Measurements from ENCODE around the gene LYSMD3. TPM values are rescaled to one million over a fixed set of nuclear protein-coding genes. Genes with fewer than 3 reads are reported as not detected.

LYSMD3 gene
- total and polyA plus RNA-seq, 8 donors: 3.9 to 27.0 (median 7.8) TPM

DNA sequence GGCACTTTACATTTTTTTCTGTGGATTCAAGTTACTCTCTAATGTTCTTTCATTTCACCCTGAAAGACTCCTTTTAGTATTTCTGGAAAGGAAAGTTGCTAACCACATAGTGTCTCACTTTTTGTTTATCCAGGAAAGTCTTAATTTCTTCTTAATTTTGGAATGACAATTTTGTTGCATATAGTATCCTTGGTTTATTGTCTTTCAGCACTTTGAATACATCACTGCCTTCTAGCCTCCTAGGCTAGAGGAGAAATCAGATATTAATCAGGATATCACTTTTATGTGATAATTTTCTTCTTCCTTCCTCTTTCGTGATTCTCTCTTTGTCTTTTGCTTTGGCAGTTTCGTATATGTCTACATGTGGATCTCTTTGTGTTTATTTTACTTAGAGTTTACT lies 40.6 kb upstream of the LYSMD3 start:
- no peak overlapping the region for H3K27ac ChIP-seq
- H3K9me3 ChIP-seq: no peaks in the 10 kb centered on the region
- intact Hi-C loops (cut with DNase I; ENCODE audit: low total_unique reads): no loop called here
- H3K36me3 ChIP-seq: no peaks in the 10 kb centered on the region
- TF ChIP-seq POLR2A (IDR thresholded peaks at IDR 0.05) (no peak), POLR2AphosphoS5 (IDR thresholded peaks at IDR 0.05) (no peak)
- H3K4me1 ChIP-seq: no peaks in the 10 kb centered on the region
- 62 to 78% (median 75%) methylated on average over 2 of the region's 2 CpGs for WGBS, 5 donors
- H3K27me3 ChIP-seq: no peaks in the 10 kb centered on the region
- no peak for DNase-seq
- H3K4me3 ChIP-seq: no peak overlapping the region

- H3K4me1 ChIP-seq: no peaks in the 10 kb centered on the region
- no peaks in the 10 kb centered on the region for H3K36me3 ChIP-seq
- intact Hi-C loops (cut with DNase I; ENCODE audit: low total_unique reads): no loop called here
- no peaks in the 10 kb centered on the region for H3K27me3 ChIP-seq
- DNase-seq: no peak
- no peaks in the 10 kb centered on the region for H3K9me3 ChIP-seq
- no peak overlapping the region for H3K27ac ChIP-seq
- WGBS, 5 donors: 74 to 94% (median 80%) methylated on average over 1 of the region's 1 CpG
- TF ChIP-seq, protein P1, sequence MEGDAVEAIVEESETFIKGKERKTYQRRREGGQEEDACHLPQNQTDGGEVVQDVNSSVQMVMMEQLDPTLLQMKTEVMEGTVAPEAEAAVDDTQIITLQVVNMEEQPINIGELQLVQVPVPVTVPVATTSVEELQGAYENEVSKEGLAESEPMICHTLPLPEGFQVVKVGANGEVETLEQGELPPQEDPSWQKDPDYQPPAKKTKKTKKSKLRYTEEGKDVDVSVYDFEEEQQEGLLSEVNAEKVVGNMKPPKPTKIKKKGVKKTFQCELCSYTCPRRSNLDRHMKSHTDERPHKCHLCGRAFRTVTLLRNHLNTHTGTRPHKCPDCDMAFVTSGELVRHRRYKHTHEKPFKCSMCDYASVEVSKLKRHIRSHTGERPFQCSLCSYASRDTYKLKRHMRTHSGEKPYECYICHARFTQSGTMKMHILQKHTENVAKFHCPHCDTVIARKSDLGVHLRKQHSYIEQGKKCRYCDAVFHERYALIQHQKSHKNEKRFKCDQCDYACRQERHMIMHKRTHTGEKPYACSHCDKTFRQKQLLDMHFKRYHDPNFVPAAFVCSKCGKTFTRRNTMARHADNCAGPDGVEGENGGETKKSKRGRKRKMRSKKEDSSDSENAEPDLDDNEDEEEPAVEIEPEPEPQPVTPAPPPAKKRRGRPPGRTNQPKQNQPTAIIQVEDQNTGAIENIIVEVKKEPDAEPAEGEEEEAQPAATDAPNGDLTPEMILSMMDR (IDR thresholded peaks at IDR 0.05): no peak
- no peak for TF ChIP-seq POLR2AphosphoS5 (IDR thresholded peaks at IDR 0.05)
- no peak for TF ChIP-seq EP300 (IDR thresholded peaks at IDR 0.05)
- TF ChIP-seq POLR2A (IDR thresholded peaks at IDR 0.05): no peak
- no peak overlapping the region for H3K4me3 ChIP-seq
Measured at GRCh38 chr5:90569084-90569483, 39.7 kb upstream of the LYSMD3 start.

- H3K36me3 ChIP-seq: no peaks in the 10 kb centered on the region
- H3K9me3 ChIP-seq: no peaks in the 10 kb centered on the region
- no peak for DNase-seq
- no peak overlapping the region for H3K27ac ChIP-seq
- no peak for TF ChIP-seq POLR2A (IDR thresholded peaks at IDR 0.05)
- TF ChIP-seq, protein P1 (IDR thresholded peaks at IDR 0.05): no peak
- TF ChIP-seq POLR2AphosphoS5 (IDR thresholded peaks at IDR 0.05): no peak
- H3K27me3 ChIP-seq: peaks cover 0 to 21% (median 10%) of the 10 kb centered on the region in 3 donors
- H3K4me3 ChIP-seq: no peak overlapping the region
- intact Hi-C loops (cut with DNase I; ENCODE audit: low total_unique reads): no loop called here
- WGBS, 5 donors: 82 to 94% (median 93%) methylated on average over 3 of the region's 3 CpGs
- H3K4me1 ChIP-seq: no peaks in the 10 kb centered on the region
Measured at GRCh38 chr5:90565491-90565890, 36.1 kb upstream of the LYSMD3 start.

GRCh38 chr5:90563108-90563507 lies 33.7 kb upstream of the LYSMD3 start:
- DNase-seq: no peak
- no peak overlapping the region for H3K4me3 ChIP-seq
- H3K36me3 ChIP-seq: no peaks in the 10 kb centered on the region
- no peak overlapping the region for H3K27ac ChIP-seq
- intact Hi-C loops (cut with DNase I; ENCODE audit: low total_unique reads): no loop called here
- TF ChIP-seq, protein P1 (IDR thresholded peaks at IDR 0.05): no peak
- no peak for TF ChIP-seq POLR2AphosphoS5 (IDR thresholded peaks at IDR 0.05)
- TF ChIP-seq EP300 (IDR thresholded peaks at IDR 0.05): no peak
- TF ChIP-seq POLR2A (IDR thresholded peaks at IDR 0.05): no peak
- WGBS, 5 donors: 43 to 69% (median 54%) methylated on average over 1 of the region's 1 CpG
- H3K9me3 ChIP-seq: no peaks in the 10 kb centered on the region
- peaks cover 0 to 45% (median 31%) of the 10 kb centered on the region in 3 donors for H3K27me3 ChIP-seq
- peaks cover 8 to 12% (median 11%) of the 10 kb centered on the region in 4 donors for H3K4me1 ChIP-seq

DNA sequence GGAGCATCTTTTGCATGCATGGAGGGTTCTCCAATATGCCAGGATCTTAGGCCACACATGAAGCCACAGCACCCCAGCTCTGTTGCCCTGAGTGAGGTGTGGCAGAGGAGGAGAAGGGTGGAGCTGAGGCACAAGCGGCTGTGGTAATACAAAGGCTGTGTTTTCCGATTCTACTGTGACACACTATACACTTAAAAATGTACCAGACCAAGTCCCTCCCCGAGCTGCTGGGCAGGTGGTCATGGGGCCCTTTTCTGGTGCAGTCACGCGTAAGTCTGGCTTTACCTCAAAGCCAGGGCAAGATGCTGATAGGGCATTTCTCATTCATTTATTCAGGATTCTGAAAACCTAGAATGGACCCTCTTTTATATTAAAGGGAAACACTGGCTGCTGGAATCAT lies 33.0 kb upstream of the LYSMD3 start:
- Histone ChIP-seq H3K36me3 (no peaks in the 10 kb centered on the region), H3K4me3 (no peak overlapping the region), H3K4me1 (peaks cover 8 to 17% (median 16%) of the 10 kb centered on the region in 4 donors), H3K27me3 (peaks cover 0 to 53% (median 39%) of the 10 kb centered on the region in 3 donors), H3K9me3 (no peaks in the 10 kb centered on the region), H3K27ac (no peak overlapping the region)
- 39 to 65% (median 51%) methylated on average over 5 of the region's 5 CpGs for WGBS, 5 donors
- intact Hi-C loops (cut with DNase I; ENCODE audit: low total_unique reads): no loop called here
- no peak for TF ChIP-seq EP300 (IDR thresholded peaks at IDR 0.05)
- TF ChIP-seq, protein P1 (IDR thresholded peaks at IDR 0.05): no peak
- no peak for TF ChIP-seq POLR2AphosphoS5 (IDR thresholded peaks at IDR 0.05)
- no peak for TF ChIP-seq POLR2A (IDR thresholded peaks at IDR 0.05)
- DNase-seq: peak in 1 of 2 donors; percentile 3

Measured in stomach (tissue), 9 donors.